A673 (cell line): ENCODE data around the gene SIGLEC9.

Experiments
- CTCF ChIP-seq: fragments of 300-800, 200-600 bp; sonication (generic); conservative IDR thresholded peaks from 2 replicates; pipeline ENCODE4 v1.5.1; 2017; ENCODE audit warnings: low read depth, mild to moderate bottlenecking, antibody characterized with exemption, low read length, moderate library complexity, mixed read lengths
- EZH2 ChIP-seq: fragments of 200-600 bp; sonication (generic); IDR thresholded peaks from 2 replicates; pipeline ENCODE4 v1.6.1; 2017; ENCODE audit warnings: borderline replicate concordance, low read depth, mild to moderate bottlenecking, mixed read lengths, antibody characterized with exemption, low read length; ENCODE audit not compliant: poor library complexity, severe bottlenecking

- no peak for TF ChIP-seq CTCF
- no peak for TF ChIP-seq EZH2
Observed at GRCh38 chr19:51110666-51110971, 14.1 kb upstream of the SIGLEC9 start.
